Mucosa of rectum (tissue), 2 donors: ENCODE results near the gene LGALS3BP.

ENCODE experiments used
- H3K27ac ChIP-seq, 2 donors: one replicate each; pipeline ENCODE4 v1.7.0; 2013; ENCODE audit warnings: inconsistent platforms in 2 of 2, low read depth in 2 of 2, low read length in 2 of 2
- H3K27me3 ChIP-seq, 2 donors: one replicate each; pipeline ENCODE4 v1.7.0; 2013; ENCODE audit warnings: low read length in 2 of 2; ENCODE audit not compliant: control insufficient read depth in 2 of 2, insufficient read depth in 2 of 2
- H3K36me3 ChIP-seq, 2 donors: one replicate each; pipeline ENCODE4 v1.7.0; 2013; ENCODE audit warnings: low read length in 2 of 2; ENCODE audit not compliant: control insufficient read depth in 2 of 2, insufficient read depth in 2 of 2
- H3K4me1 ChIP-seq, 2 donors: one replicate each; pipeline ENCODE4 v1.7.0; 2013; ENCODE audit warnings: low read length in 2 of 2, mild to moderate bottlenecking in 1 of 2; ENCODE audit not compliant: control insufficient read depth in 2 of 2, insufficient read depth in 2 of 2
- H3K4me3 ChIP-seq, 2 donors: one replicate each; pipeline ENCODE4 v1.7.0; 2013; ENCODE audit warnings: low read length in 2 of 2
- H3K9ac ChIP-seq, 2 donors: one replicate each; pipeline ENCODE4 v1.7.0; 2013; ENCODE audit warnings: low read length in 2 of 2, low read depth in 1 of 2, mild to moderate bottlenecking in 1 of 2
- H3K9me3 ChIP-seq, 2 donors: one replicate each; pipeline ENCODE4 v1.7.0; 2013; ENCODE audit warnings: low read length in 2 of 2; ENCODE audit not compliant: control insufficient read depth in 2 of 2
- donor health status: healthy.
- donor health status: Normal muscosa, but diverticular disease.

LGALS3BP gene

GRCh38 chr17:78979780-78980623 lies at the start of gene LGALS3BP:
TSS of gene LGALS3BP (minus strand) at chr17:78979923. CDS start at chr17:78977191, 2,732 bp downstream.
- Histone ChIP-seq H3K4me3 (peak within 1 kb of the TSS; percentile 71 to 78), H3K9ac (peak within 1 kb of the TSS; percentile 70 to 73), H3K27ac (peak within 1 kb of the TSS; percentile 88 to 89), H3K4me1 (peaks cover 38 to 42% of the 10 kb centered on the region in 2 donors), H3K36me3 (peaks cover 0 to 5% of the 10 kb centered on the region in 2 donors), H3K27me3 (no peaks in the 10 kb centered on the region), H3K9me3 (no peaks in the 10 kb centered on the region)

GRCh38 chr17:79028496-79029326 lies 49.0 kb upstream of the LGALS3BP start:
- Histone ChIP-seq H3K9ac (peak overlapping the region in 1 of 2 donors; percentile 60), H3K27ac (no peak overlapping the region)

DNA sequence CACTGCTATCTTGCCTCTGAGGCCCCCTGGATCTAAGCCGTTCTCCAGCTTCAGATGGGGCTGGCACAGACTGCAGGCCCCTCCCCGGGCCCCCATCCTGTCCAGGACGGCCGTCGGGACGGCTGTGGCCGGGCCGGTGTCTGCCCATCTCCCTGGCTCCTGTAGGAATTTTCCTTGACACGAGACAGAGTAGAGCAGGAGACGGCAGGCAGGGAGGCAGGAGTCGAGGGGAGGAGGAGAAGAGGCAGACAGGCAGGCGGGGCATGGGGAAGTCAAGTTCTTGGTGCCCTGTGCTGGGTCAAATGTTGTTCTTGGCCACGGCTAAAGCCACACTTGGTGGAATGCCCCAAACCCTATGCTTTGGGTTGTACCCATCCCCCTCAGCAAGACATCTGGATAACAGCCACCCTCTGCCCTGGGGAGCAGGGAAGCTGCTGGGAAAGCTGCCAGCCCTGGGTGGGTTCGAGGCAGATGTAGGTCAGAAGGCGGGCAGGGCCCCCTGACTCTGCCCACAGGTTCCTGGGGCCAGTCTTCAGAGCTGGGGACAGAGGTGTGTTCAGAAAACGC lies 48.3 kb upstream of the LGALS3BP start:
- Histone ChIP-seq H3K9me3 (no peaks in the 10 kb centered on the region), H3K27ac (peak overlapping the region in 1 of 2 donors; percentile 72), H3K4me1 (peaks cover 41 to 49% of the 10 kb centered on the region in 2 donors), H3K36me3 (no peaks in the 10 kb centered on the region), H3K4me3 (peak overlapping the region in 1 of 2 donors; percentile 6), H3K9ac (peak overlapping the region in 1 of 2 donors; percentile 60), H3K27me3 (peaks cover 0 to 2% of the 10 kb centered on the region in 2 donors)

More at GRCh38 chr17:79028496-79029326, 49.0 kb upstream of the LGALS3BP start:
- H3K9me3 ChIP-seq = no peaks in the 10 kb centered on the region
- peaks cover 42 to 49% of the 10 kb centered on the region in 2 donors for H3K4me1 ChIP-seq
- peaks cover 0 to 2% of the 10 kb centered on the region in 2 donors for H3K27me3 ChIP-seq
- no peak overlapping the region for H3K4me3 ChIP-seq
- H3K36me3 ChIP-seq = no peaks in the 10 kb centered on the region

- H3K27ac ChIP-seq = peak overlapping the region; percentile 72 to 75
- H3K9me3 ChIP-seq = no peaks in the 10 kb centered on the region
- H3K27me3 ChIP-seq = peaks cover 0 to 2% of the 10 kb centered on the region in 2 donors
- H3K36me3 ChIP-seq = no peaks in the 10 kb centered on the region
- H3K4me3 ChIP-seq = peak overlapping the region; percentile 17 to 44
- H3K4me1 ChIP-seq = peaks cover 41 to 54% of the 10 kb centered on the region in 2 donors
- peak overlapping the region in 1 of 2 donors; percentile 60 for H3K9ac ChIP-seq
Observed at GRCh38 chr17:79027274-79027924, 47.7 kb upstream of the LGALS3BP start.

GRCh38 chr17:79026376-79027273 lies 46.9 kb upstream of the LGALS3BP start:
- no peaks in the 10 kb centered on the region for H3K27me3 ChIP-seq
- peak overlapping the region; percentile 53 to 66 for H3K4me3 ChIP-seq
- peak overlapping the region; percentile 24 to 64 for H3K9ac ChIP-seq
- H3K4me1 ChIP-seq = peaks cover 41 to 58% of the 10 kb centered on the region in 2 donors
- H3K9me3 ChIP-seq = no peaks in the 10 kb centered on the region
- no peaks in the 10 kb centered on the region for H3K36me3 ChIP-seq
- H3K27ac ChIP-seq = peak overlapping the region; percentile 72 to 75

DNA sequence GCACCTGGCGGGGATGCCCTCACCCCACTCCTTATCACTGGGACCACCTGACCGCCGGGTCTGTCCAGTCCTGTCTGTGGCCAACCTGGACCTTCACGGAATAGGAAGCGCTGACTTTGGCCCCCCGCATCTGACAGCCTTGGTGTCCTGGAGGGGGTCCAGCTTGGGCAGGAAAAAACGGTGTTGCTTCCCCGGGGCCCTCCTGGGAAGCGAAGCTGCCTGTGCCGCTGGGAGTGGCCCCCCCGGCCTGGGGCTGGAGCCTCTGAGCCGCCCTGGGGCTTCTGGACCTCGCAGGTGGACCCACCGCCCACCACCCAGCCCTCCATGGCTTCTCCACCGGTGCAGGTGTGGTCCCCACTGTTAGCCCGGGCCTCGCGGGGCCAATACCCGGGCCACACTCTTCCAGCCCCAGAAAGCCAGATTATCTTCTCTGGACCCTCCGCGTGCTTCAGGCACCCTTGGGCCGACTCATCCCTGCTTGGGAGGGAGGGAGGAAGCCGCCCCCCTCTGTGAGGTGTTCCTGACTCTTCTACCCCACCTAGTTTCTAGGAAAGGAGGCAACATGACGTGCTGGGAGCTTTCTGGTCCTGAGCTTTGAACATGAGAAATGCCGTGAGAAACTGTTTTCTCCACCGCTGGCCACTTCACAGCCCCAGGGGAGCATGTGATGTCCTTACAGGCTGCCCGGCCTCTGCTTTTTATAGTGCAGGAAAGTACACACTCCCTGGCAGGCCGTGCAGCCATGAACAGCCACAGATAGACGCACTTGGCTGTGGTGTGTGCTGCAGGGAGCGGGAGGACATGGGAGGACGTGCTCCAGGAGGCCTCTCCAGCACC lies 45.4 kb upstream of the LGALS3BP start:
- peak overlapping the region; percentile 48 to 56 for H3K27ac ChIP-seq
- peaks cover 45 to 63% of the 10 kb centered on the region in 2 donors for H3K4me1 ChIP-seq
- no peaks in the 10 kb centered on the region for H3K9me3 ChIP-seq
- no peaks in the 10 kb centered on the region for H3K27me3 ChIP-seq
- peak overlapping the region; percentile 73 to 80 for H3K4me3 ChIP-seq
- H3K9ac ChIP-seq = peak overlapping the region in 1 of 2 donors; percentile 76
- no peaks in the 10 kb centered on the region for H3K36me3 ChIP-seq

DNA sequence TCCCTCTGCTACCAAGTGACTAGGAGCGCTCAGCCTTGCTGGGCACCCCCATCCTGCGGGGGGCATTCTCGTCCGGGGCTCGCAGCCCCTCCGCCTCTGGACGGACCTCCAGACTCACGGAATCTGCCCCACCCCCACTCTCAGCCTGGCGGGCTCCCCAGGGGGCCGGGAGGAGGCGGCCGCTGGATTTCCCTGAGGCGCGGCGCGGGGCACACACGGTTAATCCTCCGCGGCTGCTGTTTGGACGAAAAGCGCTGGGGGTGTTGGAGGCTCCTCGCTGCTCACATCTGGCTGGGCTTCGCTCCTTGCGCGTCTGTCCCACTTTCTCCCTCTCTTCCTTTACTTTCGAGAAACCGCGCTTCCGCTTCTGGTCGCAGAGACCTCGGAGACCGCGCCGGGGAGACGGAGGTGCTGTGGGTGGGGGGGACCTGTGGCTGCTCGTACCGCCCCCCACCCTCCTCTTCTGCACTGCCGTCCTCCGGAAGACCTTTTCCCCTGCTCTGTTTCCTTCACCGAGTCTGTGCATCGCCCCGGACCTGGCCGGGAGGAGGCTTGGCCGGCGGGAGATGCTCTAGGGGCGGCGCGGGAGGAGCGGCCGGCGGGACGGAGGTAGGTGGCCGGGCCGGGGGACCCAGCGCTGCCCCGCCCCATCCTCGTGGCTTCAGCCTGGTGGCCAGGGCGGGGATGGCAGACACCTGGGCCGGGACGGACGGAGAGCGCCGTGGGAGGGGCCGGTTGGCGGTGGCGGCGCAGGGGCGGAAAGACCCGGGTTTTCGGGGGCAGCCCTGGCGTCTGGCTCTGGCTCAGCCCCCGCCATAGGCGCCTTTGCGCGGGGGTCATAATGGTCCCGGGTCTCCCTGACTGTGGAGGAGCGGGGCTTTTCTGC lies 44.4 kb upstream of the LGALS3BP start, which contains the start of gene C1QTNF1:
Gene C1QTNF1 (plus strand): TSS at position 284 of the 886 bp plus-strand sequence. CDS start 19,800 bp downstream, outside the sequence.
- Histone ChIP-seq H3K36me3 (no peaks in the 10 kb centered on the region), H3K4me1 (peaks cover 55 to 73% of the 10 kb centered on the region in 2 donors), H3K27ac (peak within 1 kb of the TSS; percentile 48 to 56), H3K9me3 (no peaks in the 10 kb centered on the region), H3K9ac (peak within 1 kb of the TSS in 1 of 2 donors; percentile 76), H3K27me3 (no peaks in the 10 kb centered on the region), H3K4me3 (peak within 1 kb of the TSS; percentile 73 to 80)
